ENCODE results near the gene HSD17B11.

HSD17B11 gene

DNA sequence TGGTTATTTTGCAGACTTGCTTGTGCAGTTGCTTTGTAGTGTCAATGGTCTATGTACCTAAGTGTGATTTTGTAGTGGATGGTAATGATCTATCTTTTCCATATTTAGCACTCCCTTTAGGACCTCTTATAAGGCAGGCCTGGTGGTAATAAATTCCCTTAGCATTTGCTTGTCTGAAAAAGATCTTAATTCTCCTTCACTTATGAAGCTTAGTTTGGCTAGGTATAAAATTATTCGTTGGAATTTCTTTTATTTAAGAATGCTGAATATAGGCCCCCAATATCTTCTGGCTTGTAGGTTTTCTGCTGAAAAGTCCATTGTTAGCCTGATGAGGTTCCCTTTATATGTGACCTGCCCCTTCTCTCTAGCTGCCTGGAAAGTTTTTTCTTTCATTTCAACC, 57.7 kb downstream of the HSD17B11 start:
- Histone ChIP-seq H2AK5ac (ENCODE audit: low read depth, low read length) (no peak overlapping the region), H3K18ac (ENCODE audit: low read length) (no peak overlapping the region), H4K8ac (ENCODE audit: low read depth, low read length) (no peak overlapping the region), H3K9me3 (replicated peaks in 1 of 2; ENCODE audit: control insufficient read depth in 2 of 2, insufficient read depth in 1 of 2, low read depth in 1 of 2, low read length in 2 of 2) (peaks cover 0 to 17% of the 10 kb centered on the region in 2 donors), H3K9ac (ENCODE audit: low read depth, low read length, poor library complexity) (no peak overlapping the region), H3K23ac (ENCODE audit: low read depth, low read length, poor library complexity) (no peak overlapping the region), H3K27ac (replicated peaks; ENCODE audit: low read length) (no peak overlapping the region), H2BK12ac (ENCODE audit: low read length) (no peak overlapping the region), H2AFZ (ENCODE audit: low read length) (no peak overlapping the region), H3K4me1 (ENCODE audit: control insufficient read depth in 2 of 2, insufficient read depth in 1 of 2, low read depth in 1 of 2, low read length in 2 of 2) (no peaks in the 10 kb centered on the region), H2BK15ac (ENCODE audit: low read length) (no peak overlapping the region), H3K27me3 (ENCODE audit: control insufficient read depth in 3 of 3, insufficient read depth in 3 of 3, low read depth in 1 of 3, low read length in 3 of 3) (no peaks in the 10 kb centered on the region), H3K4me2 (ENCODE audit: insufficient read depth, low read length, poor library complexity, severe bottlenecking) (no peak overlapping the region), H3K4ac (ENCODE audit: low read length) (no peak overlapping the region), H3K79me1 (ENCODE audit: low read depth, low read length) (no peaks in the 10 kb centered on the region), H2BK5ac (ENCODE audit: low read length) (no peak overlapping the region), H3K14ac (ENCODE audit: low read length) (no peak overlapping the region), H3K4me3 (ENCODE audit: low read length in 2 of 2) (no peak overlapping the region), H3K36me3 (replicated peaks in 1 of 2; ENCODE audit: control insufficient read depth in 2 of 2, insufficient read depth in 2 of 2, low read length in 2 of 2) (peaks cover 0 to 4% of the 10 kb centered on the region in 2 donors), H2BK120ac (ENCODE audit: low read depth, low read length) (no peak overlapping the region), H4K91ac (ENCODE audit: low read depth, low read length, poor library complexity) (no peak overlapping the region)
- DNase-seq (ENCODE audit: low spot score): no peak
- no CpG with 5 or more reads among the region's 1 CpG for WGBS, 2 donors (ENCODE audit: extremely low coverage in 2 of 2, insufficient read length in 2 of 2, insufficient replicate concordance in 1 of 2)

DNA sequence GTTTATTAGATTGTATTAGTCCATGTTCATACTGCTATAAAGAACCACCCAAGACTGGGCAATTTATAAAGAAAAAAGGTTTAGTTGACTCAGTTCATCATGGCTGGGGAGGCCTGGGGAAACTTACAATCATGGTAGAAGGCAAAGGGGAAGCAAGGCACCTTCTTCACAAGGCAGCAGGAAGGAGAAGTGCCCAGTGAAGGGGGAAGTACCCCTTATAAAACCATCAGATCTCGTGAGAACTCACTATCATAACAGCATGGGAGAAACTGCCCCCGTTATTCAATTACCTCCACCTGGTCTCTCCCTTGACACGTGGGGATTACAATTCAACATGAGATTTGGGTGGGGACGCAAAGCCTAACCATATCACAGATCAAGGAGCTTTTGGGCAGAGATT, 60.2 kb downstream of the HSD17B11 start:
- WGBS, 2 donors (ENCODE audit: extremely low coverage in 2 of 2, insufficient read length in 2 of 2, insufficient replicate concordance in 1 of 2): no CpG with 5 or more reads among the region's 4 CpGs

DNA sequence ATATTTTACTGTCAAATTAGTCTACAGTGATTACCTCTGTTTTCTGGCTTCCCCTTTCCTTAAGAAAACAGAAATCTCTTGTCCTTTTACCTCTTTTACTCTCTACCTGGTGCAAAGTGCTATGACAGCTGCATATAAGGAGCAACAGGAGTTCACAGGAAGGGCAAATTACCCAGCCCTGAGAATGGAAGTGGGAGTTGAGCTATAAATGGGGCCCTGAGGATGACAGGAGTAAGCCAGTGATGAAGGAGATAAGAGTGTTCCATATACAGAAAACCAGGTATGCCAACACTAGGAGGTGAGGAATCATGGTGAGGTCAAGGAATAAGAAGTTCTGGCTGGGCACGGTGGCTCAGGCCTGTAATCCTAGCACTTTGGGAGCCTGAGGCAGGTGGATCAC, 63.9 kb downstream of the HSD17B11 start:
- H3K79me1 ChIP-seq (ENCODE audit: low read depth, low read length): no peaks in the 10 kb centered on the region
- no peak overlapping the region for H3K9ac ChIP-seq (ENCODE audit: low read depth, low read length, poor library complexity)
- H2AFZ ChIP-seq (ENCODE audit: low read length): no peak overlapping the region
- no peak overlapping the region for H3K27ac ChIP-seq (replicated peaks; ENCODE audit: low read length)
- H3K18ac ChIP-seq (ENCODE audit: low read length): no peak overlapping the region
- no peak overlapping the region for H3K4me3 ChIP-seq (ENCODE audit: low read length in 2 of 2)
- no peak overlapping the region for H2BK120ac ChIP-seq (ENCODE audit: low read depth, low read length)
- no peak overlapping the region for H3K4ac ChIP-seq (ENCODE audit: low read length)
- H2AK5ac ChIP-seq (ENCODE audit: low read depth, low read length): no peak overlapping the region
- no peaks in the 10 kb centered on the region for H3K27me3 ChIP-seq (ENCODE audit: control insufficient read depth in 3 of 3, insufficient read depth in 3 of 3, low read depth in 1 of 3, low read length in 3 of 3)
- no peaks in the 10 kb centered on the region for H3K36me3 ChIP-seq (replicated peaks in 1 of 2; ENCODE audit: control insufficient read depth in 2 of 2, insufficient read depth in 2 of 2, low read length in 2 of 2)
- no peak overlapping the region for H4K91ac ChIP-seq (ENCODE audit: low read depth, low read length, poor library complexity)
- H3K23ac ChIP-seq (ENCODE audit: low read depth, low read length, poor library complexity): no peak overlapping the region
- H2BK12ac ChIP-seq (ENCODE audit: low read length): no peak overlapping the region
- H4K8ac ChIP-seq (ENCODE audit: low read depth, low read length): no peak overlapping the region
- WGBS, 2 donors (ENCODE audit: extremely low coverage in 2 of 2, insufficient read length in 2 of 2, insufficient replicate concordance in 1 of 2): no CpG with 5 or more reads among the region's 1 CpG
- DNase-seq (ENCODE audit: low spot score): no peak
- no peak overlapping the region for H3K4me2 ChIP-seq (ENCODE audit: insufficient read depth, low read length, poor library complexity, severe bottlenecking)
- H3K9me3 ChIP-seq (replicated peaks in 1 of 2; ENCODE audit: control insufficient read depth in 2 of 2, insufficient read depth in 1 of 2, low read depth in 1 of 2, low read length in 2 of 2): no peaks in the 10 kb centered on the region
- H2BK15ac ChIP-seq (ENCODE audit: low read length): no peak overlapping the region
- H3K14ac ChIP-seq (ENCODE audit: low read length): no peak overlapping the region
- H3K4me1 ChIP-seq (ENCODE audit: control insufficient read depth in 2 of 2, insufficient read depth in 1 of 2, low read depth in 1 of 2, low read length in 2 of 2): no peaks in the 10 kb centered on the region
- H2BK5ac ChIP-seq (ENCODE audit: low read length): no peak overlapping the region

More for the DNA sequence above, 60.2 kb downstream of the HSD17B11 start:
- no peak overlapping the region for H3K27ac ChIP-seq (replicated peaks; ENCODE audit: low read length)
- no peak overlapping the region for H2BK120ac ChIP-seq (ENCODE audit: low read depth, low read length)
- no peaks in the 10 kb centered on the region for H3K27me3 ChIP-seq (ENCODE audit: control insufficient read depth in 3 of 3, insufficient read depth in 3 of 3, low read depth in 1 of 3, low read length in 3 of 3)
- no peak overlapping the region for H4K91ac ChIP-seq (ENCODE audit: low read depth, low read length, poor library complexity)
- H3K36me3 ChIP-seq (replicated peaks in 1 of 2; ENCODE audit: control insufficient read depth in 2 of 2, insufficient read depth in 2 of 2, low read length in 2 of 2): no peaks in the 10 kb centered on the region
- no peaks in the 10 kb centered on the region for H3K4me1 ChIP-seq (ENCODE audit: control insufficient read depth in 2 of 2, insufficient read depth in 1 of 2, low read depth in 1 of 2, low read length in 2 of 2)
- no peak overlapping the region for H2AFZ ChIP-seq (ENCODE audit: low read length)
- H3K4me2 ChIP-seq (ENCODE audit: insufficient read depth, low read length, poor library complexity, severe bottlenecking): no peak overlapping the region
- no peaks in the 10 kb centered on the region for H3K79me1 ChIP-seq (ENCODE audit: low read depth, low read length)
- no peak overlapping the region for H2BK15ac ChIP-seq (ENCODE audit: low read length)
- no peak for DNase-seq (ENCODE audit: low spot score)
- H3K9ac ChIP-seq (ENCODE audit: low read depth, low read length, poor library complexity): no peak overlapping the region
- no peak overlapping the region for H3K4me3 ChIP-seq (ENCODE audit: low read length in 2 of 2)
- H3K23ac ChIP-seq (ENCODE audit: low read depth, low read length, poor library complexity): no peak overlapping the region
- H3K9me3 ChIP-seq (replicated peaks in 1 of 2; ENCODE audit: control insufficient read depth in 2 of 2, insufficient read depth in 1 of 2, low read depth in 1 of 2, low read length in 2 of 2): peaks cover 0 to 17% of the 10 kb centered on the region in 2 donors
- no peak overlapping the region for H2AK5ac ChIP-seq (ENCODE audit: low read depth, low read length)
- no peak overlapping the region for H3K18ac ChIP-seq (ENCODE audit: low read length)
- no peak overlapping the region for H3K14ac ChIP-seq (ENCODE audit: low read length)
- H2BK5ac ChIP-seq (ENCODE audit: low read length): no peak overlapping the region
- no peak overlapping the region for H4K8ac ChIP-seq (ENCODE audit: low read depth, low read length)
- no peak overlapping the region for H2BK12ac ChIP-seq (ENCODE audit: low read length)
- no peak overlapping the region for H3K4ac ChIP-seq (ENCODE audit: low read length)

DNA sequence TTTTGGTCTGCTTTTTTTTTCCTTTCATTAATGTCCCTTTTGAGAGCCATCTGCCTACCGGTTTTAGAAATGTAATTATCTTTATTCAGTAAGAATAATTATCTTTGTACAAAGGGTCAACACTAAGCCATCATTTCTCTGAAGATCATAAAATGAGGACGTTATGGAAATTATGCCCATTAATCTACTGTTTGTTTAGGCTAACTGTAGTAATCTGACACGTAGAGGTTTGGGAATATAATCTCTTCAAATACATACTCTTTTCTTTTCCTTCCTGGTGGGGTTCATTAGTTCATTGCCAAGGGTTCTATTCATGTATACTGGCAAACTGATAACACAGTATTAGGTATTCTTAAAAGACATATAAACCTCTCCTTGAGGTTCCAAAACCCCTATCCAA, 64.5 kb downstream of the HSD17B11 start:
- Histone ChIP-seq H3K4me3 (ENCODE audit: low read length in 2 of 2) (no peak overlapping the region), H2BK12ac (ENCODE audit: low read length) (no peak overlapping the region), H4K91ac (ENCODE audit: low read depth, low read length, poor library complexity) (no peak overlapping the region), H2AFZ (ENCODE audit: low read length) (no peak overlapping the region), H2BK15ac (ENCODE audit: low read length) (no peak overlapping the region), H3K36me3 (replicated peaks in 1 of 2; ENCODE audit: control insufficient read depth in 2 of 2, insufficient read depth in 2 of 2, low read length in 2 of 2) (no peaks in the 10 kb centered on the region), H3K79me1 (ENCODE audit: low read depth, low read length) (no peaks in the 10 kb centered on the region), H3K14ac (ENCODE audit: low read length) (no peak overlapping the region), H4K8ac (ENCODE audit: low read depth, low read length) (no peak overlapping the region), H3K18ac (ENCODE audit: low read length) (no peak overlapping the region), H3K27me3 (ENCODE audit: control insufficient read depth in 3 of 3, insufficient read depth in 3 of 3, low read depth in 1 of 3, low read length in 3 of 3) (no peaks in the 10 kb centered on the region), H2AK5ac (ENCODE audit: low read depth, low read length) (no peak overlapping the region), H2BK5ac (ENCODE audit: low read length) (no peak overlapping the region), H3K23ac (ENCODE audit: low read depth, low read length, poor library complexity) (no peak overlapping the region), H3K9ac (ENCODE audit: low read depth, low read length, poor library complexity) (no peak overlapping the region), H3K4me2 (ENCODE audit: insufficient read depth, low read length, poor library complexity, severe bottlenecking) (no peak overlapping the region), H3K4me1 (ENCODE audit: control insufficient read depth in 2 of 2, insufficient read depth in 1 of 2, low read depth in 1 of 2, low read length in 2 of 2) (no peaks in the 10 kb centered on the region), H2BK120ac (ENCODE audit: low read depth, low read length) (no peak overlapping the region), H3K4ac (ENCODE audit: low read length) (no peak overlapping the region), H3K9me3 (replicated peaks in 1 of 2; ENCODE audit: control insufficient read depth in 2 of 2, insufficient read depth in 1 of 2, low read depth in 1 of 2, low read length in 2 of 2) (no peaks in the 10 kb centered on the region), H3K27ac (replicated peaks; ENCODE audit: low read length) (no peak overlapping the region)
- DNase-seq (ENCODE audit: low spot score): no peak
- no CpG with 5 or more reads among the region's 3 CpGs for WGBS, 2 donors (ENCODE audit: extremely low coverage in 2 of 2, insufficient read length in 2 of 2, insufficient replicate concordance in 1 of 2)

Data from neuronal stem cell (in vitro differentiated cells).